Limb (tissue), 2 donors: ENCODE measurements around the gene ACP1.

Source experiments
- DNase-seq, 2 donors: peaks; one replicate each; pipeline ENCODE4 v3.0.0-alpha.2; 2016; ENCODE audit errors: extremely low spot score in 2 of 2

ACP1 gene

DNA sequence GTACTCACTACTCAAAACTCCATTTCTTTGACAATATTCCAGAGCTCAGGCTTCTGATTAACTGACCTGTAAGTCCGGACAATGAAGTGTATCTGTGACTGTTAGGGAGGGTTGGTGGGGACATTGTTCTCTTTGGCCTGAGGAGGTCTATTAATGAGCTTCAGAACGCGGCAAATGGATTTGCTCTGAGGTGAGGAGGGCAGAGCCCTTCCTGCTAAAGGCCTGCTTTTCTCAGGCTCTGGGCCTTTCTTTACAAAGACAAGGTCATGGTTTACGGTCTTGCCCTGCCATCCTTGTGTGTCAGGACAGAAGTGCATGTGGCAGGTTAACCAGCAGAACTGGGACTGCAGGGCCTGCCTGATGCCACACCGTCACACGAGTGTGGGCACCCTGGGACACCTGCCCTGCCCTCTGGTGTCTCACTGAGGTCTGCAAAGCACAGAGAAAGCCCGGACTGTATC lies 15.9 kb downstream of the ACP1 start:
- DNase-seq: no peak

GRCh38 chr2:281381-281780 lies 16.6 kb downstream of the ACP1 start:
- no peak for DNase-seq

DNA sequence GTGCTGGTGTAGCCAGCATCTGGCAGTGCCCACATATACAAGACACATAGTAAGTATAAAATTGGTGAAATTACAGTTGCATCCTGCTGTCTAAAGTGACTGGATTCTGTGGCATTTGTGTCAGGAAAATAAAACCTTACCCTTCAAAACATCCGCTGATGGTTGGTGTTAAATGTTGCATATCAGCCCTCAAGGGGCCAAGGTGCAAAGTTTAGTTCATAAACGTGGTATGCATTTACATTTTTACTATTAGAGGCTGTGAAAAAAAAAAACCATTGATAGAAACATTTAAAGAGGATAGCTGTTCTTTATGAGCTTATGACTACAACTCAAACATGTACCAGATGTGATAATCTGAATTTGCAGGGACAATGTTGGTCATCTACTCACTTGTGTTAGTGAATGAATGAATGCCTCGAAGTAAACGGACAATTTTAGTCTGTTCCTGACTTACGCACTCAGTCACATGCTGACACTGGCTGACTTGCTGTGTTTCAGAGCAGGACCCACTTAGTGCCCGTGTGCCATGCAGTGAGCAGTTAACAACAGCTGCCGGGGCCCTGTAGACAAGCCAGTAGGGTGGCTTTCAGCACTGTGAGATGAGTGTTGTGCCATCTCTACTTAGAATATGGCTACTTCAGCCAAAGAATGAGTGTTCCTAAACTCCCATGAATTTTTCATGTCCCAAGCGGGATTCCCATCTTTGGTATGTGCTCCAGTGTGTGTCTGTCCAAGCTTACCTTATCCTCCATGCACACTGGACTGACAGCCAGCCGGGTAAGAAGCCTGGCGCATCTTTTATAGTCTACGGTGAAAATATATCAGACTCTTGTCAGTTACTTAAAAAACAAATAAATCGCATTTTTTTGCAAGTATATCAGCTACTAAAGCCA lies 17.9 kb downstream of the ACP1 start:
- no peak for DNase-seq

DNA sequence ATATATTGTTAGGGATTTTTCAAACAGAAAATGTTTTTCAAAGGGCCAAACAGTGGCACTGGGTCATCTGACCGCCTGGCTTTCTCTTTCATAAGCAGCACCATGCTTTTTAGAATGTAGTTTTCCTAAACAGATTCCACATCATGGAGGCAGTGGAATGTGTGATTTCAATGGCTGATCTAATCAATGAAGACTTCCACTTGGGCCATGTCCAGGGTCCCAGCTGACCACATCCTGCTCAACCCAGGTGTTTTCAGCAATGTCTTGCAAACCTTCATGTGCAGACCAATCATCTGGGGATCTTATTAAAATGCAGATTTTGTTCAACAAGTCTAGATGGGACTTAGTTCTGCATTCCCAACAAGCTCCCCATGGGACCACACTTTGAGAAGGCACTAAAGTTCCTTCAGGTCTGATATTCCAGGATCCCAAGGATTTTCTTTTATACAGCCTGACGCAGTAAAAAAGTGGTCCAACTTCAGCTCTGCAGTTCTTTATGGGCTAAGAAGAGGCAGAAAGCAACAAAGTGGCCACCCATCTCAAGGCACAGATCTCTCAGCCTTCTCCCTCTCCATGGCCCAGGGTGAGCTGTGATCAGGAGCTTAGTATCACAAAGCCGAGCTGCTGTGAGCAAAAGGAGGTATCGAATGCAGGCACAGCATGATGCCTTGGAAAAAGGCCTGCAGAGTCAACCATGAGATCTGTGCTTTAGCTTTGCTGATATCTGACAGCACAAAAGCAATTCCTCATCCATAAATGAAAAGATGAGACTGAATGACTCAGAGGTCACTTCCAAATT lies 19.4 kb downstream of the ACP1 start:
- DNase-seq: no peak

DNA sequence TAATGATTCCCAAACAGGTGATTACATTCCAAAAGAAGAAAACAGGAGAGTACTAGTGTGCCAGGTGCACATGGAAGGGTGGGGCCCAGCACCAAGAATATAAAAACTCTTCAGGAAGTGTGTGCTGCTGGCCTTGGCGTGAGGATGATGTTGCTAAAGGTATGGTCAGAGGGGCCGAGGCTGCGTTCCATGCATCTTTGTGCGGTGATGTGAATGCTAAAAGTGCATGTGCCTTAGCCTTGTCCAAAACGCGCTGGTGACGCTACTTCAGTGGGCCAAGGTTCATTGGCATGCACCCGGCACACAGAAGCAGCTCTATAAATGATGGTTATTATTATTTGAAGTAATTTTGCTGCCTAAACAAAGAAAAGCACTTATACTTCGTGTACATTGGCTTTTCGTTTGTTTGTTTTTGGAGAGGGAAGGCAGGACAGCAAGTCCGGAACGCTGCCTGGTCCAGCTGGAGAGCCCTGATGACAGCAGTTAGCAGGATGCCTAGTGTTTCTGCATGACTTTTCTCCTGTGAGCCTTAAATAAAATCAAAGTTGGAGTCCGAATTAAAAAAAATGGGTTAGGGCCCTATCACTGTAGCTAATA lies 20.2 kb downstream of the ACP1 start:
- DNase-seq: no peak

GRCh38 chr2:285531-285930 lies 20.8 kb downstream of the ACP1 start:
- DNase-seq: no peak

- DNase-seq: no peak
These were observed 21.3 kb downstream of the ACP1 start for GRCh38 chr2:286035-286434.

DNA sequence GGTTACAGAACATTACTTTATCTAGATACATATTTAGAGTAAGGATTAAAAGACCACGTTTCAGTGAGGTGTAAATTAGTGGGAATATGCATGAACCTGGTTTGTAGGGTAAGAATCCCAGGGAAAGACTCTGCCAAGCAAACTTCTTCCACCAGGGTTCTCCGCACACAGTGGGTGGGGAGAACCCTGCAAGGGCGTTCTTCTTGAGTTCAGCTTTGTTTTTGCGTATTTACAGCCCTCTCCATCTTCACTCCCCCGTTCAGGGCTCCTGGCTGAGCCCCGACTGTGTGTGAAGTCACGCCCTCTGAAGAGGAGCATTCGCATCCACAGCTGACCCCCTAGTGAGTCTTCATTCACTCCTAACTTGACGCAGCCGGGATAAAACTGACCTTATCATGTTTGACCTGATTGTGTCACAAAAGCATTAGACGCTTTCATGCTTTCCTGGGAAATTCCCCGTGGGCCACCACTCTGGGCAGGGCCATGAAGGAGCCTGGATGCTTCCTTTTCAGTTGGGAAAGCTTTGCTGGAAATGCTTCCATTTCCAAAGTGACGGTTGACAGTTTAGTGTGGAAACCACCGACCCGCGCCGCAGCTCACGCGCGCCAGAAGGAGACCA lies 22.1 kb downstream of the ACP1 start:
- DNase-seq: no peak

DNA sequence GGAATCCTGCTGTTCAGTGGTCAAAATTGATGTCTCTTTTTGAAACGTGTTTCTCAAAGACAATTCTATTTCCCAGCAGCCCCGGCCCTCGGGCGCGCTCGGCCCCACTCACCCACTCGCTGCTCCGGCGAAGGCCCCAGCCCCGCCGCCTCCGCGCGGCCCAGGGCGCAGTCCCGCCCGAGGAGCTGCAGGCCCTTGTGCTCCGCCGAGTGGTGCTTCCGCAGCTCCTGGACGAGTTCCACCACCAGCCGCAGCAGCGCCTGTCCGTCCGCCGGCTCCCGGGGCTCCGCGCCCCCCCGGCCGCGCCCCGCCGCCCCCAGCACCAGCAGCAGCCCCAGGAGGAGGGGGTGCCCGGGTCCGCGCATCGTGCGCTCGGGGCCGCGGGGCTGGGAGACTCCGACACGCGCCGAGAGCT lies 22.7 kb downstream of the ACP1 start:
- DNase-seq: peak in 1 of 2 donors; percentile 71

GRCh38 chr2:287911-288757 lies 23.4 kb downstream of the ACP1 start, which contains the start of gene ALKAL2:
Gene ALKAL2 (minus strand): TSS chr2:288091. CDS start chr2:287835, 256 bp downstream.
- DNase-seq: peak in 1 of 2 donors; percentile 62

GRCh38 chr2:288758-289361 lies 24.1 kb downstream of the ACP1 start:
- DNase-seq: peak in 1 of 2 donors; percentile 44

- peak in 1 of 2 donors; percentile 59 for DNase-seq
These were observed 24.8 kb downstream of the ACP1 start for GRCh38 chr2:289362-290089.

DNA sequence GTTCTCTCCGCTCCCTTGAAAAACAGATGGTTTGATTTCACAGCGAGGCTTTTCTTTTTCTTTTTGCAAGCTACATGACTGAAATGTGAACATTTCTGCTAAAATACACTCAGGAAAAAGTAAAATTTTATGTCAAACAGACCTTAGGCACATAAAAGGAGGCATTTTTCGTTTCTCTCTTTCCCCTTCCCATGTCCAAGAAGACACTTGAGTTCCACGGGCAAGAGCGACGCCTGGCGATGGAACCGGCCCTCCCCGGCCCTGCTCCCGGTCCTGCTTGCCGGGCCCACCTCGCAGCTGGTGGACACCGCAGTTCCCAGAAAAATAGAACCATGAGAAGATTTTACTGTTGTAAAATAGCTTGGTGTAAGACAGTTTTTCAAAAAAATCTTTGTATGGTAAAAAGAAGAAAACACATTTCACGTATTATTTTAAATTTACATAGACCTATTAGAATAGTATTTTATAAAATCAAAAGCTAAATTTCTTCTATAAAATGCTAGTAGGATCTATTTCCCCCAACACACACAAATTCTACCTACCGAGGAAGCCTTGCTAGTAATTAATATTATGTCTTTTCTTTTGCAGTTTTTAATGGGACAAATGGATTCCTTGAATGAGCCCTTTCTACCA lies 25.5 kb downstream of the ACP1 start:
- peak; percentile 81 to 87 for DNase-seq

DNA sequence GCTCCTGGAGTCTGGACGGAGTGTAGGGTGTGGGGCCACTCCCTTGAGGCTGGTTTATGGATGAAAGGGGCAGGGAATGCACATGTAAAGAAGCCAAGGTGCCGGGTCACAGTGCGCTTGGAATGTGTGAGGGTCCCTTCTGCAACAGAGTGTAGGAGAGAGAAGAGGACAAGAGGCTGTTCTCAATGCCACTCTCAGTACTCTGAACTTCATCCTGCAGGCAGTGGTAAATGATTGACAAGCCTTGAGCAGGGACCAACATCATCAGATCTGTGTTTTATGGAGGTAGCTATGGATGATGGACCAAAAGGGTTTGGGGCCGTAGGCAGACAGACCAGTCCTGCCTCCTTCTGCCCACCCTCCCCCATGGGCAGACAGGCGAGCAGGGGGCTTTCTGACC lies 30.3 kb downstream of the ACP1 start:
- DNase-seq: no peak

DNA sequence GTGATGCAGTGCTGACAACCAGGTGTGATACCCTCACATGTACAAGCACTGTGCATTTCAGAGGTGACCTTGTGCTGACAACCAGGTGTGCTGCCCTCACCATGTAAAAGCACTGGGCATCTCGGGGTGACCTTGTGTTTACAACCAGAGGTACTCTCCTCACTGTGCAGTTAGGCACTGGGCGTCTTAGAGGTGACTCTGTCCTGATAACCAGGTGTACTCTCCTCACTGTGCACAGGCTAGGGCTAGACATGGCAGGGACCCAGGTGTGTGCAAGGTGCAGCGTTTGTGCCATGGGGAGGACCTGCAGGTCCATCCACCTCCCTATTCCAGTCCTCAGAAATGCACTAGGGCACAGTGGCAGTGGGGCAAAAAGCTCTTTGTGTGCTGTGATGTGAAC lies 31.6 kb downstream of the ACP1 start:
- DNase-seq: no peak

DNA sequence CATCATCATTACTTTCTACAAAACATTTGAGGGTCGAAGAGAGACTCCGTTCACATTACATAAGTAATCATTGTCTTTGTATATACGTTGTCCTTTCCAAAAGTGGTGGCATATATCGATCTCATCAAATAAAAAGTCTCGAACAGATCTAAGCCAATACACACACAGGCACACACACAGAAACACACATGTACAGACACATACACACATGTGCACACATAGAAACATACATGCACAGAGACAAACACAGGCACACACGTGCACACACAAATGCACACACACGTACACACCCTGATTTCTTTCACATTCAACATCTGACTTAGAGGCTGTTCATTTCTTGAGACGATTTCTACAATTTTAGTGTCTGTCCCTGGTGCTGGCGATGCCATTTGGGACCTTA lies 40.6 kb downstream of the ACP1 start:
- no peak for DNase-seq

GRCh38 chr2:309148-309953 lies 44.6 kb downstream of the ACP1 start:
- DNase-seq: peak in 1 of 2 donors; percentile 48

- no peak for DNase-seq
These were observed 45.3 kb downstream of the ACP1 start for GRCh38 chr2:309954-310510.
